Right lobe of liver (tissue), 4 donors: ENCODE results near the gene MC2R.

Experiments
- POLR2A ChIP-seq: fragments of 450-650 bp; IDR thresholded peaks from one replicate; pipeline ENCODE4 v1.6.1; 2017; ENCODE audit warnings: antibody characterized with exemption, mild to moderate bottlenecking
- TF ChIP-seq, protein P1 (sequence below), 4 donors: fragments of 200-600 bp in 3 of 4; fragments of 450-650 bp in 1 of 4; IDR thresholded peaks; one replicate each; pipeline versions ENCODE4 v1.5.1 to v1.8.0; 2016 to 2022; ENCODE audit warnings: antibody characterized with exemption in 4 of 4, mild to moderate bottlenecking in 2 of 4
- donor health status: DM: no; HTN: no; CAD: no.
- donor health status: DM: no; HTN: no; CAD: no.
- donor health status: DM: no; HTN: yes; CAD: no.

DNA sequence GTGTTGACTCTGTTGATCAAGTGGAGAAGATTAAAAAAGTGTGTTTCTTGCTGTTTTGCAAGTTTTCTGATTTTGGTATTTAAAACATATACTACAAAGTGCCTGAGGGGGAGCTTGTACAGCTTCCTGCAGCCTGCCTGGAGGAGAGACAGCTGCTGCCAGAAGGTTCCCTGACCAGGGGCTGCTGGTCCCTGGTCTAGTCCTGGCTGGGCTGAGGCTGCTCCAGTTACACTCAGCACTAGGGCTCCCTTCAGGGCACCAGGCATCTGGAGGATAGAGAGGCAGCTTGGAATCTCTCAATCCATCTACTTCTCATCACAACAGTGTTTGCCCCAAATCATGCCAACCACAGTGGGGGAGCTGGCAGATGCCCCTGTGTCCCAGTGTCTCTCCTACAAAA is 4.8 kb downstream of the MC2R start:
- TF ChIP-seq POLR2A = no peak
- TF ChIP-seq, protein P1, sequence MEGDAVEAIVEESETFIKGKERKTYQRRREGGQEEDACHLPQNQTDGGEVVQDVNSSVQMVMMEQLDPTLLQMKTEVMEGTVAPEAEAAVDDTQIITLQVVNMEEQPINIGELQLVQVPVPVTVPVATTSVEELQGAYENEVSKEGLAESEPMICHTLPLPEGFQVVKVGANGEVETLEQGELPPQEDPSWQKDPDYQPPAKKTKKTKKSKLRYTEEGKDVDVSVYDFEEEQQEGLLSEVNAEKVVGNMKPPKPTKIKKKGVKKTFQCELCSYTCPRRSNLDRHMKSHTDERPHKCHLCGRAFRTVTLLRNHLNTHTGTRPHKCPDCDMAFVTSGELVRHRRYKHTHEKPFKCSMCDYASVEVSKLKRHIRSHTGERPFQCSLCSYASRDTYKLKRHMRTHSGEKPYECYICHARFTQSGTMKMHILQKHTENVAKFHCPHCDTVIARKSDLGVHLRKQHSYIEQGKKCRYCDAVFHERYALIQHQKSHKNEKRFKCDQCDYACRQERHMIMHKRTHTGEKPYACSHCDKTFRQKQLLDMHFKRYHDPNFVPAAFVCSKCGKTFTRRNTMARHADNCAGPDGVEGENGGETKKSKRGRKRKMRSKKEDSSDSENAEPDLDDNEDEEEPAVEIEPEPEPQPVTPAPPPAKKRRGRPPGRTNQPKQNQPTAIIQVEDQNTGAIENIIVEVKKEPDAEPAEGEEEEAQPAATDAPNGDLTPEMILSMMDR (IDR thresholded peaks at IDR 0.05) = no peak
